Fibroblast of upper back skin (primary cell): ENCODE data around the gene ANKRD33B.

Experiments
- DNase-seq: peaks from one replicate; pipeline ENCODE4 v3.0.0-alpha.2; 2013

Gene ANKRD33B

GRCh38 chr5:10579536-10580521, 16.0 kb downstream of the ANKRD33B start:
- no peak for DNase-seq

- DNase-seq = no peak
These were observed 16.9 kb downstream of the ANKRD33B start for GRCh38 chr5:10580531-10581423.

- no peak for DNase-seq
These were observed 17.5 kb downstream of the ANKRD33B start for GRCh38 chr5:10581424-10581748.

- DNase-seq = no peak
These were observed 18.1 kb downstream of the ANKRD33B start for GRCh38 chr5:10581867-10582511.

- no peak for DNase-seq
These were observed 18.6 kb downstream of the ANKRD33B start for GRCh38 chr5:10582512-10582897.

- no peak for DNase-seq
These were observed 20.0 kb downstream of the ANKRD33B start for GRCh38 chr5:10583663-10584572.

- DNase-seq = no peak
These were observed 21.0 kb downstream of the ANKRD33B start for GRCh38 chr5:10584714-10585517.

- DNase-seq = no peak
These were observed 21.6 kb downstream of the ANKRD33B start for GRCh38 chr5:10585518-10585915.

- DNase-seq = no peak
These were observed 22.1 kb downstream of the ANKRD33B start for GRCh38 chr5:10586008-10586407.

GRCh38 chr5:10586555-10586954, 22.7 kb downstream of the ANKRD33B start:
- no peak for DNase-seq

- DNase-seq = no peak
These were observed 24.4 kb downstream of the ANKRD33B start for GRCh38 chr5:10588109-10588775.

- no peak for DNase-seq
These were observed 25.0 kb downstream of the ANKRD33B start for GRCh38 chr5:10588779-10589447.

- no peak for DNase-seq
These were observed 26.5 kb downstream of the ANKRD33B start for GRCh38 chr5:10590226-10590999.

- no peak for DNase-seq
These were observed 27.3 kb downstream of the ANKRD33B start for GRCh38 chr5:10591159-10591558.

GRCh38 chr5:10591966-10592365, 28.1 kb downstream of the ANKRD33B start:
- no peak for DNase-seq

GRCh38 chr5:10592601-10593000, 28.7 kb downstream of the ANKRD33B start:
- DNase-seq = no peak

GRCh38 chr5:10593531-10594181, 29.8 kb downstream of the ANKRD33B start:
- DNase-seq = no peak

- DNase-seq = peak; percentile 61
These were observed 30.8 kb downstream of the ANKRD33B start for GRCh38 chr5:10594591-10595210.
